Testis (tissue), 2 donors: ENCODE results near the gene ZFP2.

Source experiments
- CTCF ChIP-seq, 3 experiments: fragments of 450-650 bp in 2 of 3; fragments of 200-600 bp in 1 of 3; sonication (generic) in 1 of 3; IDR thresholded peaks; one replicate each; pipeline ENCODE4 v1.5.1; 2016 to 2019; ENCODE audit warnings: antibody characterized with exemption in 3 of 3, mild to moderate bottlenecking in 2 of 3, moderate library complexity in 1 of 3
- POLR2A ChIP-seq: fragments of 450-650 bp; IDR thresholded peaks from one replicate; pipeline ENCODE4 v1.6.1; 2017; ENCODE audit warnings: antibody characterized with exemption, mild to moderate bottlenecking, moderate library complexity

GRCh38 chr5:178866946-178867345, 28.8 kb upstream of the ZFP2 start:
- TF ChIP-seq CTCF (IDR thresholded peaks at IDR 0.05) (no peak), POLR2A (no peak)
